Stimulated activated naive CD4-positive, alpha-beta T cell (primary cell): ENCODE data around the gene FOXJ1.

Experiments used
- DNase-seq, 6 experiments: peaks; one replicate each; lab custom pipeline; 2025; lab: John Stamatoyannopoulos, UW

The FOXJ1 gene

GRCh38 chr17:76091526-76092286 is 49.3 kb downstream of the FOXJ1 start:
- DNase-seq = peak in 2 of 6 experiments; percentile 7 to 47

GRCh38 chr17:76090517-76091129 is 50.4 kb downstream of the FOXJ1 start:
- DNase-seq = no peak

GRCh38 chr17:76089680-76090516 is 51.1 kb downstream of the FOXJ1 start:
- DNase-seq = no peak

- no peak for DNase-seq
These were observed 52.0 kb downstream of the FOXJ1 start for GRCh38 chr17:76088868-76089576.

GRCh38 chr17:76088041-76088867 is 52.8 kb downstream of the FOXJ1 start:
- no peak for DNase-seq

- no peak for DNase-seq
These were observed 53.5 kb downstream of the FOXJ1 start for GRCh38 chr17:76087531-76087930.

GRCh38 chr17:76086384-76086783 is 54.7 kb downstream of the FOXJ1 start:
- no peak for DNase-seq
